ENCODE measurements around the gene HBE1.

- TF ChIP-seq, protein P1, sequence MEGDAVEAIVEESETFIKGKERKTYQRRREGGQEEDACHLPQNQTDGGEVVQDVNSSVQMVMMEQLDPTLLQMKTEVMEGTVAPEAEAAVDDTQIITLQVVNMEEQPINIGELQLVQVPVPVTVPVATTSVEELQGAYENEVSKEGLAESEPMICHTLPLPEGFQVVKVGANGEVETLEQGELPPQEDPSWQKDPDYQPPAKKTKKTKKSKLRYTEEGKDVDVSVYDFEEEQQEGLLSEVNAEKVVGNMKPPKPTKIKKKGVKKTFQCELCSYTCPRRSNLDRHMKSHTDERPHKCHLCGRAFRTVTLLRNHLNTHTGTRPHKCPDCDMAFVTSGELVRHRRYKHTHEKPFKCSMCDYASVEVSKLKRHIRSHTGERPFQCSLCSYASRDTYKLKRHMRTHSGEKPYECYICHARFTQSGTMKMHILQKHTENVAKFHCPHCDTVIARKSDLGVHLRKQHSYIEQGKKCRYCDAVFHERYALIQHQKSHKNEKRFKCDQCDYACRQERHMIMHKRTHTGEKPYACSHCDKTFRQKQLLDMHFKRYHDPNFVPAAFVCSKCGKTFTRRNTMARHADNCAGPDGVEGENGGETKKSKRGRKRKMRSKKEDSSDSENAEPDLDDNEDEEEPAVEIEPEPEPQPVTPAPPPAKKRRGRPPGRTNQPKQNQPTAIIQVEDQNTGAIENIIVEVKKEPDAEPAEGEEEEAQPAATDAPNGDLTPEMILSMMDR (IDR thresholded peaks at IDR 0.05 in 8 of 11, conservative IDR thresholded peaks at IDR 0.05 in 3 of 11): no peak
- no peak for TF ChIP-seq POLR2A (IDR thresholded peaks at IDR 0.05)
- TF ChIP-seq POLR2AphosphoS5 (IDR thresholded peaks at IDR 0.05): no peak
Observed at GRCh38 chr11:5301846-5302245, 32.1 kb upstream of the HBE1 start, which contains the start of gene OR51B4.

Data from spleen (tissue), 7 donors.